Coronary artery (tissue), 2 donors: Measurements from ENCODE around the gene GAS5.

Experiments used
- DNase-seq: peaks from one replicate; pipeline ENCODE4 v3.0.0-alpha.2; 2017; ENCODE audit warnings: low spot score
- H3K27ac ChIP-seq, 2 donors: fragments of 200-600 bp; sonication (generic); one replicate each; pipeline ENCODE4 v1.5.1; 2016 to 2019
- H3K4me3 ChIP-seq: fragments of 200-600 bp; sonication (generic); 2 replicates; pipeline ENCODE4 v1.5.1; 2016; ENCODE audit warnings: mild to moderate bottlenecking, moderate library complexity
- CTCF ChIP-seq: fragments of 200-600 bp; sonication (generic); IDR thresholded peaks from one replicate; pipeline ENCODE4 v1.5.1; 2019; ENCODE audit warnings: antibody characterized with exemption

Gene GAS5

GRCh38 chr1:173857363-173857917 lies 10.3 kb downstream of the GAS5 start:
- H3K4me3 ChIP-seq: no peak overlapping the region
- no peak overlapping the region for H3K27ac ChIP-seq
- no peak for DNase-seq
- no peak for TF ChIP-seq CTCF

- H3K27ac ChIP-seq: no peak overlapping the region
- no peak for DNase-seq
- no peak for TF ChIP-seq CTCF
- H3K4me3 ChIP-seq: no peak overlapping the region
Observed at GRCh38 chr1:173856903-173857302, 10.9 kb downstream of the GAS5 start.

GRCh38 chr1:173856014-173856413 lies 11.8 kb downstream of the GAS5 start:
- Histone ChIP-seq H3K27ac (no peak overlapping the region), H3K4me3 (no peak overlapping the region)
- DNase-seq: no peak
- no peak for TF ChIP-seq CTCF

- H3K27ac ChIP-seq: peak overlapping the region in 1 of 2 donors; percentile 40
- TF ChIP-seq CTCF: no peak
Observed at GRCh38 chr1:173853074-173853473, 14.7 kb downstream of the GAS5 start.

GRCh38 chr1:173852105-173852504 lies 15.7 kb downstream of the GAS5 start:
- H3K27ac ChIP-seq: no peak overlapping the region
- DNase-seq: no peak

More at GRCh38 chr1:173853074-173853473, 14.7 kb downstream of the GAS5 start:
- H3K4me3 ChIP-seq: no peak overlapping the region
- DNase-seq: no peak

GRCh38 chr1:173832748-173833147 lies 35.0 kb downstream of the GAS5 start:
- no peak for DNase-seq
- Histone ChIP-seq H3K27ac (no peak overlapping the region), H3K4me3 (no peak overlapping the region)
- TF ChIP-seq CTCF: no peak

More at GRCh38 chr1:173852105-173852504, 15.7 kb downstream of the GAS5 start:
- no peak overlapping the region for H3K4me3 ChIP-seq
- no peak for TF ChIP-seq CTCF

DNA sequence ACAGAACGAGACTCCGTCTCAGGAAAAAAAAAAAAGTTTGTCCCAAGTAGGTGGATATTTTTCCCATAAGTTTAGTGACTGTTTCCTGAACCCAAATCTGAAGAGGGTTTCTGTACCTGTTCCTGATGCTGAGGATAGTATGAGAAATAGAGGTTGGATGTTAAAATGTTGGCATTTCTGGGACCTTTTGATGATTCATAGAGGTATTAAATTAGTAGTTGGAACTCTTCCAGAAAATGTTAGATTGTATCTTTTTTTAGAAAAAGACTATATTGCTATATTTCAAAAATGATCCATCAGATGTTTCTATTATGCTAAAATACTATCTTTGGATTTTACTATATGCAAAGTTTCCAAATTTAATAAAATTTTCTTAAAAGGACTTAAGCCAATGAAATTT lies 40.2 kb downstream of the GAS5 start:
- DNase-seq: no peak
- no peak overlapping the region for H3K4me3 ChIP-seq
- no peak for TF ChIP-seq CTCF
- H3K27ac ChIP-seq: no peak overlapping the region
